ENCODE data around the gene PTDSS2.

Gene PTDSS2

GRCh38 chr11:538431-539051 lies 88.5 kb downstream of the PTDSS2 start:
- no peak for TF ChIP-seq CTCF (conservative IDR thresholded peaks at IDR 0.05; ENCODE audit: low read length)

GRCh38 chr11:539971-540481 lies 89.9 kb downstream of the PTDSS2 start:
- H2AFZ ChIP-seq (ENCODE audit: low read length) = no peak overlapping the region

More at GRCh38 chr11:538431-539051, 88.5 kb downstream of the PTDSS2 start:
- no peak overlapping the region for H2AFZ ChIP-seq (ENCODE audit: low read length)
- peaks cover 15% of the 10 kb centered on the region for H3K79me2 ChIP-seq (ENCODE audit: insufficient read depth, low read length)
- no peak overlapping the region for H3K9ac ChIP-seq (ENCODE audit: low read depth, low read length, poor library complexity, severe bottlenecking)
- H3K4me1 ChIP-seq (ENCODE audit: insufficient read depth, low read length, poor library complexity, severe bottlenecking) = peaks cover 16% of the 10 kb centered on the region
- H3K9me2 ChIP-seq (replicated peaks; ENCODE audit: low read depth, low read length) = no peaks in the 10 kb centered on the region
- H3K4me3 ChIP-seq (ENCODE audit: low read length, poor library complexity, severe bottlenecking) = no peak overlapping the region
- H3K27me3 ChIP-seq (ENCODE audit: insufficient read depth, low read length, poor library complexity, severe bottlenecking) = no peaks in the 10 kb centered on the region
- H3K9me3 ChIP-seq (ENCODE audit: insufficient read depth, low read depth, low read length) = no peaks in the 10 kb centered on the region
- peaks cover 13% of the 10 kb centered on the region for H4K20me1 ChIP-seq (ENCODE audit: insufficient read depth, low read length, poor library complexity, severe bottlenecking)
- no peaks in the 10 kb centered on the region for H3F3A ChIP-seq (ENCODE audit: low read depth)
- H3K4me2 ChIP-seq (ENCODE audit: low read depth, low read length, poor library complexity, severe bottlenecking) = no peak overlapping the region
- no peaks in the 10 kb centered on the region for H3K36me3 ChIP-seq (ENCODE audit: insufficient read depth, low read length)

More at GRCh38 chr11:539971-540481, 89.9 kb downstream of the PTDSS2 start:
- Histone ChIP-seq H3K9me3 (ENCODE audit: insufficient read depth, low read depth, low read length) (no peaks in the 10 kb centered on the region), H3K9me2 (replicated peaks; ENCODE audit: low read depth, low read length) (no peaks in the 10 kb centered on the region), H3K36me3 (ENCODE audit: insufficient read depth, low read length) (no peaks in the 10 kb centered on the region), H3F3A (ENCODE audit: low read depth) (no peaks in the 10 kb centered on the region), H3K4me1 (ENCODE audit: insufficient read depth, low read length, poor library complexity, severe bottlenecking) (peaks cover 7% of the 10 kb centered on the region), H4K20me1 (ENCODE audit: insufficient read depth, low read length, poor library complexity, severe bottlenecking) (no peaks in the 10 kb centered on the region), H3K27me3 (ENCODE audit: insufficient read depth, low read length, poor library complexity, severe bottlenecking) (no peaks in the 10 kb centered on the region), H3K4me2 (ENCODE audit: low read depth, low read length, poor library complexity, severe bottlenecking) (no peak overlapping the region), H3K9ac (ENCODE audit: low read depth, low read length, poor library complexity, severe bottlenecking) (no peak overlapping the region), H3K4me3 (ENCODE audit: low read length, poor library complexity, severe bottlenecking) (no peak overlapping the region), H3K79me2 (ENCODE audit: insufficient read depth, low read length) (no peaks in the 10 kb centered on the region)
- TF ChIP-seq EZH2phosphoT487 (IDR thresholded peaks at IDR 0.05; ENCODE audit: borderline replicate concordance) (no peak), CTCF (conservative IDR thresholded peaks at IDR 0.05; ENCODE audit: low read length) (no peak)
